HG02623 (cell line): ENCODE measurements around the gene PRKX.
A peak's percentile ranks its signal among the peaks of the same experiment; 100 is the strongest.
"Not testable (repeated sequence)": the region's sequence is repeated elsewhere in the genome, so short reads cannot be mapped to it uniquely, and the experiment has no call there.

Experiments
- ATAC-seq: cut with Tn5 transposase; IDR thresholded peaks from one replicate; pipeline ENCODE4 v1.9.1; 2021; ENCODE audit warnings: moderate library complexity; ENCODE audit not compliant: unreplicated experiment

Gene PRKX

GRCh38 chrX:3713225-3713936 is at the start of gene PRKX:
TSS of gene PRKX (minus strand) at chrX:3713649. CDS start at chrX:3713253, 396 bp downstream.
- ATAC-seq: peak; percentile 73

- no peak for ATAC-seq
Observed at GRCh38 chrX:3763111-3763510, 49.7 kb upstream of the PRKX start.

GRCh38 chrX:3757510-3758025 is 44.1 kb upstream of the PRKX start:
- ATAC-seq: no peak

- no peak for ATAC-seq
Observed at GRCh38 chrX:3748052-3748559, 34.7 kb upstream of the PRKX start.

GRCh38 chrX:3743801-3744439 is 30.5 kb upstream of the PRKX start:
- no peak for ATAC-seq

GRCh38 chrX:3740946-3741345 is 27.5 kb upstream of the PRKX start:
- not testable (repeated sequence) for ATAC-seq

GRCh38 chrX:3738509-3738908 is 25.1 kb upstream of the PRKX start:
- no peak for ATAC-seq

- ATAC-seq: not testable (repeated sequence)
Observed at GRCh38 chrX:3736536-3736935, 23.1 kb upstream of the PRKX start.

- ATAC-seq: not testable (repeated sequence)
Observed at GRCh38 chrX:3735891-3736290, 22.4 kb upstream of the PRKX start.

GRCh38 chrX:3734456-3734855 is 21.0 kb upstream of the PRKX start:
- ATAC-seq: not testable (repeated sequence)

GRCh38 chrX:3733043-3733430 is 19.6 kb upstream of the PRKX start:
- ATAC-seq: no peak

- ATAC-seq: not testable (repeated sequence)
Observed at GRCh38 chrX:3732326-3733042, 19.0 kb upstream of the PRKX start.

GRCh38 chrX:3728454-3728853 is 15.0 kb upstream of the PRKX start:
- no peak for ATAC-seq

- ATAC-seq: not testable (repeated sequence)
Observed at GRCh38 chrX:3723460-3723859, 10.0 kb upstream of the PRKX start.

- no peak for ATAC-seq
Observed at GRCh38 chrX:3717742-3718420, 4.4 kb upstream of the PRKX start.

GRCh38 chrX:3715921-3716320 is 2.5 kb upstream of the PRKX start:
- ATAC-seq: no peak

GRCh38 chrX:3714706-3715479 is 1.4 kb upstream of the PRKX start:
- not testable (repeated sequence) for ATAC-seq

- ATAC-seq: peak; percentile 3
Observed at GRCh38 chrX:3713937-3714434, 537 bp upstream of the PRKX start.

GRCh38 chrX:3712870-3713224 is 602 bp downstream of the PRKX start:
- peak; percentile 16 for ATAC-seq
